Endothelial cell of umbilical vein (primary cell): ENCODE results near the gene VSIR. TPM values are rescaled to one million over a fixed set of nuclear protein-coding genes. Genes with fewer than 3 reads are reported as not detected.

Experiments
- BruUV-seq: library from RNA; stranded (reverse); fragments of 400-500 nt; replicated peaks from 2 replicates; lab custom pipeline; 2021; lab: Mats Ljungman, UMichigan
- CTCF ChIA-PET: fragments of 300-600, 350-600 bp; sonication (Branson Sonifier 250); formaldehyde crosslinking; loops from one replicate; lab custom pipeline; 2021; ENCODE audit warnings: antibody characterized with exemption, inconsistent platforms; lab: Charles Lee
- POLR2A ChIA-PET: fragments of 300-600, 350-600 bp; sonication (Branson Sonifier 250); formaldehyde crosslinking; loops from one replicate; lab custom pipeline; 2021; ENCODE audit warnings: antibody characterized with exemption, inconsistent platforms; lab: Charles Lee
- DNase-seq: peaks from one replicate; pipeline ENCODE4 v3.0.0-alpha.2; 2011; ENCODE audit warnings: low read depth, low spot score
- FAIRE-seq: peaks from 2 replicates; lab custom pipeline; 2011; peaks lifted over from hg19 to GRCh38; lab: Jason Lieb, UNC
- H2AFZ ChIP-seq: 2 replicates; pipeline ENCODE4 v1.6.0; 2012; ENCODE audit warnings: low read depth, low read length, control low read depth, inconsistent platforms
- H3K27ac ChIP-seq: 2 replicates; pipeline ENCODE4 v1.5.1; 2011; ENCODE audit warnings: low read depth, mild to moderate bottlenecking, control low read depth, low read length, moderate library complexity; ENCODE audit not compliant: insufficient read depth
- H3K27me3 ChIP-seq, 2 experiments: 2 replicates each; pipeline versions ENCODE4 v1.6.0 to v1.6.1; 2011; ENCODE audit warnings: low read length in 2 of 2, mixed read lengths in 1 of 2; ENCODE audit not compliant: control insufficient read depth in 2 of 2, insufficient read depth in 2 of 2
- H3K36me3 ChIP-seq, 2 experiments: 2 replicates in 1 of 2; 3 replicates in 1 of 2; pipeline ENCODE4 v1.5.1; 2011; ENCODE audit warnings: low read length in 2 of 2, mild to moderate bottlenecking in 1 of 2, moderate library complexity in 1 of 2; ENCODE audit not compliant: control insufficient read depth in 2 of 2, insufficient read depth in 2 of 2; ENCODE audit errors: extremely low read depth in 1 of 2
- H3K4me1 ChIP-seq: 3 replicates; pipeline ENCODE4 v1.5.1; 2011; ENCODE audit warnings: mild to moderate bottlenecking, low read length; ENCODE audit not compliant: control insufficient read depth, insufficient read depth; ENCODE audit errors: extremely low read depth
- H3K4me2 ChIP-seq: 2 replicates; pipeline ENCODE4 v1.6.1; 2011; ENCODE audit warnings: low read length, control low read depth, mixed read lengths; ENCODE audit not compliant: insufficient read depth
- H3K4me3 ChIP-seq, 3 experiments: fragments of 200-600 bp in 1 of 3; sonication (generic), shearing (Covaris generic) in 1 of 3; replicated peaks in 1 of 3; 2 replicates each; pipeline ENCODE4 v1.5.1; 2011 to 2016; ENCODE audit warnings: control low read depth in 3 of 3, low read length in 3 of 3, mild to moderate bottlenecking in 2 of 3, inconsistent platforms in 1 of 3, low read depth in 1 of 3, moderate library complexity in 1 of 3; ENCODE audit not compliant: insufficient read depth in 1 of 3
- H3K79me2 ChIP-seq: 2 replicates; pipeline ENCODE4 v1.6.0; 2012; ENCODE audit warnings: low read length, inconsistent platforms; ENCODE audit not compliant: control insufficient read depth, insufficient read depth
- H3K9ac ChIP-seq: replicated peaks from 2 replicates; pipeline ENCODE3; 2011; ENCODE audit warnings: low read length, control low read depth; ENCODE audit not compliant: insufficient read depth; ENCODE audit errors: extremely low read depth
- H3K9me1 ChIP-seq: replicated peaks from 3 replicates; pipeline ENCODE4 v1.6.0; 2011; ENCODE audit warnings: mild to moderate bottlenecking, low read length; ENCODE audit not compliant: control insufficient read depth, insufficient read depth; ENCODE audit errors: extremely low read depth
- H3K9me3 ChIP-seq: replicated peaks from 2 replicates; pipeline ENCODE4 v1.5.1; 2012; ENCODE audit warnings: low read length, inconsistent platforms; ENCODE audit not compliant: control insufficient read depth, insufficient read depth
- H4K20me1 ChIP-seq: replicated peaks from 2 replicates; pipeline ENCODE3; 2011; ENCODE audit warnings: mild to moderate bottlenecking, low read length; ENCODE audit not compliant: control insufficient read depth, insufficient read depth; ENCODE audit errors: extremely low read depth
- CTCF ChIP-seq, 2 donors: IDR thresholded peaks; 1 replicate in 1 of 2; 2 replicates in 1 of 2; pipeline ENCODE4 v1.5.1; 2011; ENCODE audit warnings: low read length in 2 of 2, mild to moderate bottlenecking in 2 of 2, moderate library complexity in 2 of 2, control low read depth in 1 of 2, inconsistent platforms in 1 of 2, low read depth in 1 of 2; ENCODE audit not compliant: insufficient read depth in 1 of 2; ENCODE audit errors: extremely low read depth in 1 of 2
- EZH2 ChIP-seq: IDR thresholded peaks from 2 replicates; pipeline ENCODE4 v1.6.1; 2012; ENCODE audit warnings: borderline replicate concordance, low read depth, mild to moderate bottlenecking, moderate library complexity, low read length, inconsistent platforms; ENCODE audit not compliant: severe bottlenecking
- FOS ChIP-seq: IDR thresholded peaks from 2 replicates; pipeline ENCODE4 v1.6.1; 2011; ENCODE audit warnings: mild to moderate bottlenecking, low read length, moderate library complexity, borderline replicate concordance; ENCODE audit not compliant: insufficient read depth
- GATA2 ChIP-seq: IDR thresholded peaks from 2 replicates; pipeline ENCODE4 v1.7.0; 2011; ENCODE audit warnings: low read depth, mild to moderate bottlenecking, moderate library complexity, mixed read lengths, low read length; ENCODE audit not compliant: insufficient read length, insufficient read depth
- JUN ChIP-seq: IDR thresholded peaks from 2 replicates; pipeline ENCODE4 v1.6.1; 2011; ENCODE audit warnings: borderline replicate concordance, low read depth; ENCODE audit not compliant: insufficient read length, insufficient read depth
- MAX ChIP-seq: IDR thresholded peaks from 2 replicates; pipeline ENCODE4 v1.6.1; 2011; ENCODE audit not compliant: insufficient read depth, insufficient read length
- MYC ChIP-seq: IDR thresholded peaks from one replicate; pipeline ENCODE4 v1.6.1; 2011; ENCODE audit warnings: mild to moderate bottlenecking, low read depth, low read length
- POLR2A ChIP-seq: IDR thresholded peaks from 2 replicates; pipeline ENCODE4 v1.6.1; 2012; ENCODE audit warnings: low read depth, mild to moderate bottlenecking, control low read depth, low read length
- POLR2AphosphoS5 ChIP-seq: IDR thresholded peaks from 2 replicates; pipeline ENCODE4 v1.6.1; 2012; ENCODE audit warnings: low read depth, mild to moderate bottlenecking, control low read depth, low read length, moderate library complexity; ENCODE audit not compliant: insufficient read depth
- dilution Hi-C: fragments of 300-500 bp; cut with MboI; formaldehyde crosslinking; loops from one replicate; pipeline ENCODE4 v1.15.0; 2019; ENCODE audit warnings: low sequenced_read_pairs; ENCODE audit not compliant: extremely low pct_ligation_motif_present
- intact Hi-C: fragments of 100-400 bp; cut with micrococcal nuclease; formaldehyde crosslinking; loops from one replicate; pipeline ENCODE4 v1.10.0; 2022
- polyA plus RNA-seq, 4 experiments: library from polyadenylated mRNA; depleted of rRNA in 3 of 4; stranded (reverse) in 3 of 4; unstranded in 1 of 4; fragments of >200 nt; gene quantifications; 2 replicates each; pipeline versions ENCODE4 v1.2.1 to v1.2.3, GENCODE V29; 2011 to 2012; ENCODE audit warnings: missing spikeins in 1 of 4
- total RNA-seq: library from RNA; stranded (reverse); gene quantifications from 2 replicates; pipeline ENCODE4 v1.2.3, GENCODE V29; 2021

Gene VSIR
- total and polyA plus RNA-seq, 2 donors (not counting 3 experiments of a cell fraction or from before 2014, with no cell fraction given), result 4.9 to 6.3 TPM

- TF ChIP-seq FOS (no peak), GATA2 (no peak), CTCF (IDR thresholded peaks at IDR 0.05; ENCODE audit: extremely low read depth in 1 of 2, insufficient read depth in 1 of 2, low read depth in 1 of 2, low read length in 2 of 2) (no peak), MYC (no peak), POLR2A (no peak), EZH2 (no peak), MAX (no peak), JUN (no peak), POLR2AphosphoS5 (no peak)
- Histone ChIP-seq H3K9me1 (no peaks in the 10 kb centered on the region), H3K4me3 (no peak overlapping the region), H4K20me1 (no peaks in the 10 kb centered on the region), H2AFZ (no peak overlapping the region), H3K4me2 (no peak overlapping the region), H3K27me3 (peaks cover 0 to 2% of the 10 kb centered on the region in 2 experiments), H3K79me2 (no peaks in the 10 kb centered on the region), H3K4me1 (peaks cover 3% of the 10 kb centered on the region), H3K27ac (no peak overlapping the region), H3K9me3 (no peaks in the 10 kb centered on the region), H3K36me3 (no peaks in the 10 kb centered on the region), H3K9ac (no peak overlapping the region)
- ChIA-PET POLR2A (no interaction called here), CTCF (interaction anchor here (1.4 to 3.1 kb wide), 3 partner anchors 15 to 327 kb away, joined by 3 to 20 read pairs (median 5); partner anchors contain the start of gene VSIR)
- dilution Hi-C loops, result no loop called here
- FAIRE-seq (no peak), DNase-seq (no peak)
- intact Hi-C loops, result loop anchor here (5.0 kb wide), 1 partner anchor 101 kb away; no protein-coding TSS in a partner anchor
- BruUV-seq, result no TSS peak
These were observed 62.2 kb downstream of the VSIR start for GRCh38 chr10:71711052-71711623.
